Pancreas (tissue), 10 donors: ENCODE data around the gene UNC13B. TPM values are rescaled to one million over a fixed set of nuclear protein-coding genes. Genes with fewer than 3 reads are reported as not detected.

ENCODE experiments used
- ATAC-seq, 4 donors: fragments of 200-7000 bp; cut with Tn5 transposase; one replicate each; pipeline versions ENCODE4 v1.8.0 to v1.9.1; 2020; ENCODE audit warnings: mild to moderate bottlenecking in 4 of 4, moderate library complexity in 4 of 4
- DNase-seq, 6 donors: peaks; one replicate each; pipeline ENCODE4 v3.0.0-alpha.2; 2020
- FAIRE-seq: peaks from 2 replicates; lab custom pipeline; 2012; peaks lifted over from hg19 to GRCh38; lab: Jason Lieb, UNC
- H3K27ac ChIP-seq, 4 donors: fragments of 200-600 bp; sonication (generic); 1 replicate in 3 of 4; 2 replicates in 1 of 4; pipeline versions ENCODE4 v1.5.0 to v1.8.0; 2020
- H3K27me3 ChIP-seq, 4 donors: fragments of 200-600 bp; one replicate each; pipeline ENCODE4 v1.8.0; 2021
- H3K36me3 ChIP-seq, 3 donors: fragments of 200-600 bp; sonication (generic) in 1 of 3; one replicate each; pipeline versions ENCODE4 v1.5.0 to v1.8.0; 2020 to 2021
- H3K4me1 ChIP-seq, 3 donors: fragments of 200-600 bp; one replicate each; pipeline ENCODE4 v1.8.0; 2021
- H3K4me3 ChIP-seq, 4 donors: fragments of 200-600 bp; sonication (generic) in 2 of 4; one replicate each; pipeline versions ENCODE4 v1.5.0 to v1.8.0; 2020 to 2021
- H3K9me3 ChIP-seq, 4 donors: fragments of 200-600 bp; one replicate each; pipeline ENCODE4 v1.8.0; 2021
- WGBS, 2 donors: extraction: QIAGEN DNeasy Blood & Tissue Kit; methylation state at CpG; one replicate each; pipeline ENCODE4 v1.1.7; 2013; 5-methylcytosine and 5-hydroxymethylcytosine counted together
- intact Hi-C, 3 donors: fragments of 100-400 bp; cut with DNase I; formaldehyde crosslinking; loops; one replicate each; pipeline versions ENCODE4 v1.11.1 to v1.14.2; 2022
- polyA plus RNA-seq, 2 donors: library from polyadenylated mRNA; stranded (reverse); fragments of 200-250 nt; gene quantifications; one replicate each; pipeline ENCODE4 v1.2.3, GENCODE V29; 2013
- total RNA-seq, 6 donors: library from RNA; stranded (reverse); fragmentation: NEBNext Ultra II Directional in 4 of 6; extraction: Animal tissue kit (Norgen Biotek cat#: 25700) in 4 of 6; gene quantifications; one replicate each; pipeline versions ENCODE4 v1.2.1 to v1.2.4, GENCODE V29; 2021 to 2023
- TF ChIP-seq, protein P1 (sequence below), 4 donors: fragments of 200-600 bp; sonication (generic) in 3 of 4; IDR thresholded peaks; one replicate each; pipeline versions ENCODE4 v1.5.0 to v1.8.0; 2021; ENCODE audit warnings: antibody characterized with exemption in 4 of 4
- donor health status: healthy with polysubstance abuse.
- donor health status: DM: no; HTN: no; CAD: no; lungs with moderate emphysema.
- donor health status: DM: no; HTN: no; CAD: no.
- donor health status: control.
- donor health status: control.
- donor health status: Bipolar disorder and iron deficiency.
- donor health status: DM: yes; HTN: yes; CAD: no.
- donor health status: DM: no; HTN: no; CAD: no.
- donor health status: DM: no; HTN: no; CAD: no.
- donor health status: DM: yes; HTN: yes; CAD: no.

UNC13B gene
- total and polyA plus RNA-seq, 8 donors, result 13.3 to 33.8 (median 26.1) TPM

DNA sequence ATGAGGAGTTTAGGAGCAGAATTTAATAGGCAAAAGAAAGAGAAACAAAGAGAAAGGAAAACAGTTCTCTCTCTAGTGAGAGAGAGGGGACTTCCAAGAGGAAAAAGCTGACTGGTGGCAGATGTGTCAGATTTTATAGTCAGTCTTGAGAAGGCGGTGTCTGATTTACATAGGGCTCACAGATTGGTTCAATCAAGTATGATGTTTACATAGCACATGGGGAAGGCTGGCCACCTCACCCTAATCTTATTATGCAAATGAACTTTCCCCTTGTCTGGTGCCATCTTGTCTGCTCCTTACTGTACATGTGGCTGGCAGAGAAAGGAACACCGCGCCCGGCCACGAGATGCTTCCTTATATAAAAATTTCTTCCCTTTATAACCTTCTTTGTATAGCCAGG is 24.7 kb downstream of the UNC13B start:
- Histone ChIP-seq H3K27ac (no peak overlapping the region), H3K4me3 (no peak overlapping the region), H3K36me3 (no peaks in the 10 kb centered on the region), H3K27me3 (no peaks in the 10 kb centered on the region), H3K4me1 (peaks cover 0 to 3% (median 0%) of the 10 kb centered on the region in 3 donors), H3K9me3 (no peaks in the 10 kb centered on the region)
- DNase-seq, result no peak
- 97 to 99% methylated on average over 5 of the region's 5 CpGs for WGBS, 2 donors
- TF ChIP-seq, protein P1, sequence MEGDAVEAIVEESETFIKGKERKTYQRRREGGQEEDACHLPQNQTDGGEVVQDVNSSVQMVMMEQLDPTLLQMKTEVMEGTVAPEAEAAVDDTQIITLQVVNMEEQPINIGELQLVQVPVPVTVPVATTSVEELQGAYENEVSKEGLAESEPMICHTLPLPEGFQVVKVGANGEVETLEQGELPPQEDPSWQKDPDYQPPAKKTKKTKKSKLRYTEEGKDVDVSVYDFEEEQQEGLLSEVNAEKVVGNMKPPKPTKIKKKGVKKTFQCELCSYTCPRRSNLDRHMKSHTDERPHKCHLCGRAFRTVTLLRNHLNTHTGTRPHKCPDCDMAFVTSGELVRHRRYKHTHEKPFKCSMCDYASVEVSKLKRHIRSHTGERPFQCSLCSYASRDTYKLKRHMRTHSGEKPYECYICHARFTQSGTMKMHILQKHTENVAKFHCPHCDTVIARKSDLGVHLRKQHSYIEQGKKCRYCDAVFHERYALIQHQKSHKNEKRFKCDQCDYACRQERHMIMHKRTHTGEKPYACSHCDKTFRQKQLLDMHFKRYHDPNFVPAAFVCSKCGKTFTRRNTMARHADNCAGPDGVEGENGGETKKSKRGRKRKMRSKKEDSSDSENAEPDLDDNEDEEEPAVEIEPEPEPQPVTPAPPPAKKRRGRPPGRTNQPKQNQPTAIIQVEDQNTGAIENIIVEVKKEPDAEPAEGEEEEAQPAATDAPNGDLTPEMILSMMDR (IDR thresholded peaks at IDR 0.05), result no peak
- no peak for FAIRE-seq
- intact Hi-C loops, result no loop called here
- ATAC-seq, result no peak

DNA sequence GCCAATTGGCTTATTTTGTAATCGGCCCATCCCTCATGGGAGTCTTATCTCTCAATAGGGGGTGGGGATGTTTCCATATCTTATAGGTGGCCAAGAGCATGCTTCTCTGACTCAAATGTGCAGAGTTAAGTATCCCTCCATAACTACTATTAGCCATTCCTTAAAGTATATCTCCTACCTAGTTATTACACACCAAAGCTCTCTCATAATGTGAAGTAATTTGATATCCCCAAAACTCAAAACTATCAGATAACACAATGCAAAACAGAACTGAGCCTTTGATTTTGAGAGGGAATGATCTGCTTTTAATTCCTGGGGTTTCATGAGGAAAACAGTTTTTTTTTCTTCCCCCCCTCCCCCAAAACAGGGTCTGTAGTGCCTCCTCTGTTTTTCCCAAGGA is 28.4 kb downstream of the UNC13B start:
- no peak overlapping the region for H3K27ac ChIP-seq
- H3K9me3 ChIP-seq, result no peaks in the 10 kb centered on the region
- ATAC-seq, result no peak
- FAIRE-seq, result no peak
- no peaks in the 10 kb centered on the region for H3K27me3 ChIP-seq
- no peak for DNase-seq
- intact Hi-C loops, result no loop called here
- WGBS, 2 donors, result 87 to 95% methylated on average over 1 of the region's 1 CpG
- TF ChIP-seq, protein P1 (IDR thresholded peaks at IDR 0.05), result no peak
- no peak overlapping the region for H3K4me3 ChIP-seq
- H3K36me3 ChIP-seq, result no peaks in the 10 kb centered on the region
- peaks cover 0 to 3% (median 0%) of the 10 kb centered on the region in 3 donors for H3K4me1 ChIP-seq

DNA sequence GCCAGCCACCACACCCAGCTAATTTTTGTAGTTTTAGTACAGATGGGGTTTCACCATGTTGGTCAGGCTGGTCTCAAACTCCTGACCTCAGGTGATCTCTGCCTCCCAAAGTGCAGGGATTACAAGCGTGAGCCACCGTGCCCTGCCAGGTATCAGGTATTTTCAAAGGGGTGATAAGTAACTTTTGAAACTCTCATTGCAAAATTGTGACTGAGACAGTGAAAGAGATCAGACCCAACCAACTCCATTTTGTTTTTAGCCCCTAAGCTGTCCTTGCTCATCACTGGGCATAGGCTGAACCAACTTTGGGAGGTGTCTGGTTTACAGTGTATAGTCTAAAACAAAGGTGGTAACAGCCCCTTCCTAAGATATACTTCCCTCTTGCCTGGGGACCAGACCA is 29.3 kb downstream of the UNC13B start:
- intact Hi-C loops, result no loop called here
- no peaks in the 10 kb centered on the region for H3K36me3 ChIP-seq
- H3K4me1 ChIP-seq, result peaks cover 0 to 4% (median 3%) of the 10 kb centered on the region in 3 donors
- DNase-seq (no peak), ATAC-seq (no peak), FAIRE-seq (no peak)
- H3K27ac ChIP-seq, result no peak overlapping the region
- TF ChIP-seq, protein P1 (IDR thresholded peaks at IDR 0.05), result no peak
- H3K27me3 ChIP-seq, result no peaks in the 10 kb centered on the region
- WGBS, 2 donors, result 98 to 99% methylated on average over 2 of the region's 2 CpGs
- no peak overlapping the region for H3K4me3 ChIP-seq
- H3K9me3 ChIP-seq, result no peaks in the 10 kb centered on the region

DNA sequence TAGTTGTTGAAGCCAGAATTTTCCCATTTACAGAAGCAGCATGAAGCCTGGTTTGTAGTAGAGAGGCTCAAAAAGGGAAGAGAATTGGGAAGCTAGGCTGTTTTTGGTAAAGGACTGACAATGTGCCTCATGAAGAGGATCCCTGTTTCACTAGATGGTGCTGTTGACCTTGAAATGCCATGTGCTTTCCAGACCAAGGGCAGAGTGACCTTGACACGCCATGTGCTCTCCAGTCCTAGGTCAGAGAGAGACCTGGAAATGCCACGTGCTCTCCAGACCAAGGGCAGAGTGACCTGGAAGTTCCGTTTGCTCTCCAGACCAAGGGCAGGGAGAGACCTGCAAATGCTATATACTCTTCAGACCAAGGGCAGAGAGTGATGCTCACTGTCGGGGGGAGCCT is 32.0 kb downstream of the UNC13B start:
- Histone ChIP-seq H3K4me1 (peaks cover 0 to 4% (median 3%) of the 10 kb centered on the region in 3 donors), H3K27ac (no peak overlapping the region), H3K27me3 (no peaks in the 10 kb centered on the region), H3K4me3 (no peak overlapping the region), H3K36me3 (no peaks in the 10 kb centered on the region), H3K9me3 (no peaks in the 10 kb centered on the region)
- ATAC-seq (no peak), DNase-seq (no peak), FAIRE-seq (no peak)
- TF ChIP-seq, protein P1 (IDR thresholded peaks at IDR 0.05), result no peak
- intact Hi-C loops, result no loop called here
- WGBS, 2 donors, result 96 to 99% methylated on average over 4 of the region's 4 CpGs

DNA sequence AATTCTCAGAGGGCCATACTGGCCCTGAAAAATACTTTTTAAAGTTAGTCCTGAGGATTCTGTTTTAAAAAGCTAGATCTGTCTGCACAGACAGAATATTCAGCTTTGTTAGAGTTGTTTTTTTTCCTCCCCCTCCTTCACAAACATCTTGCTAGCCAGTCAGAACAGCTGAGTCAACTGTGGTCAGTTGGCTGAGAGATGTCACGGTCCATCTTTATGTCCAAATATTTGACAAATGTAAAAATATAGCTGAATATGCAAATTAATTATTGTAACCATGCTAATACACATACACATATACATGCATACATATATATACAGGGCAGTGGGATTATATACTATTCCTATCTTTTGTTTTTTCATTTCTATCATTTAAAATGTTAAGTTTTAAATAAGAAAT is 33.9 kb downstream of the UNC13B start:
- Histone ChIP-seq H3K36me3 (no peaks in the 10 kb centered on the region), H3K27me3 (no peaks in the 10 kb centered on the region), H3K4me3 (no peak overlapping the region), H3K9me3 (no peaks in the 10 kb centered on the region), H3K4me1 (peaks cover 0 to 4% (median 0%) of the 10 kb centered on the region in 3 donors), H3K27ac (no peak overlapping the region)
- intact Hi-C loops, result no loop called here
- TF ChIP-seq, protein P1 (IDR thresholded peaks at IDR 0.05), result no peak
- ATAC-seq (no peak), DNase-seq (no peak), FAIRE-seq (no peak)
- WGBS, 2 donors, result 40 to 56% methylated on average over 1 of the region's 1 CpG
